GM18873 (cell line): Measurements from ENCODE around the gene DCST2.

Experiments used
- ATAC-seq: cut with Tn5 transposase; IDR thresholded peaks from one replicate; pipeline ENCODE4 v1.9.1; 2021; ENCODE audit warnings: mild to moderate bottlenecking, moderate library complexity, moderate number of reproducible peaks; ENCODE audit not compliant: unreplicated experiment, low FRiP score

Gene DCST2

GRCh38 chr1:155033524-155033923 is at the start of gene DCST2, which contains the start of gene DCST1:
Gene DCST2 (minus strand): TSS chr1:155033781. CDS start chr1:155033701, 80 bp downstream.
Gene DCST1 (plus strand): TSS chr1:155033824. CDS start chr1:155034037, 213 bp downstream.
- ATAC-seq = no peak

GRCh38 chr1:155083052-155083541 is 49.5 kb upstream of the DCST2 start:
- no peak for ATAC-seq

GRCh38 chr1:155082301-155083051 is 48.9 kb upstream of the DCST2 start:
- no peak for ATAC-seq

GRCh38 chr1:155081472-155082300 is 48.1 kb upstream of the DCST2 start:
- ATAC-seq = no peak

- no peak for ATAC-seq
Measured at GRCh38 chr1:155080312-155081228, 47.0 kb upstream of the DCST2 start.

- ATAC-seq = no peak
Measured at GRCh38 chr1:155079487-155080311, 46.1 kb upstream of the DCST2 start.

GRCh38 chr1:155079210-155079486 is 45.6 kb upstream of the DCST2 start:
- no peak for ATAC-seq

GRCh38 chr1:155078469-155079209 is 45.1 kb upstream of the DCST2 start, which contains the start of gene EFNA3:
Gene EFNA3 (plus strand): TSS chr1:155078837. CDS start chr1:155078942, 105 bp downstream.
- no peak for ATAC-seq

GRCh38 chr1:155077758-155078445 is 44.3 kb upstream of the DCST2 start:
- no peak for ATAC-seq

- no peak for ATAC-seq
Measured at GRCh38 chr1:155077346-155077745, 43.8 kb upstream of the DCST2 start.

- no peak for ATAC-seq
Measured at GRCh38 chr1:155076371-155076770, 42.8 kb upstream of the DCST2 start.

- no peak for ATAC-seq
Measured at GRCh38 chr1:155075535-155075934, 42.0 kb upstream of the DCST2 start.

- ATAC-seq = no peak
Measured at GRCh38 chr1:155073377-155074242, 40.0 kb upstream of the DCST2 start.

GRCh38 chr1:155072531-155073289 is 39.1 kb upstream of the DCST2 start:
- no peak for ATAC-seq

- ATAC-seq = no peak
Measured at GRCh38 chr1:155071701-155072100, 38.1 kb upstream of the DCST2 start.

- no peak for ATAC-seq
Measured at GRCh38 chr1:155070721-155071569, 37.4 kb upstream of the DCST2 start.
